Caki2 (cell line): ENCODE measurements around the gene ABCG4. TPM values are rescaled to one million over a fixed set of nuclear protein-coding genes. Genes with fewer than 3 reads are reported as not detected.
"Not testable (repeated sequence)": the region's sequence is repeated elsewhere in the genome, so short reads cannot be mapped to it uniquely, and the experiment has no call there.

Experiments used
- DNase-seq: peaks from one replicate; pipeline ENCODE4 v3.0.0-alpha.2; 2015; ENCODE audit warnings: low read depth
- in situ Hi-C: cut with HindIII; loops from 2 replicates; pipeline ENCODE4 v1.10.0; 2016; ENCODE audit warnings: low sequenced_read_pairs, low pct_unique_long_range_greater_than_20kb, mixed read lengths
- total RNA-seq: library from RNA; depleted of rRNA; stranded (reverse); fragments of >200 nt; shearing (Covaris generic); gene quantifications from 2 replicates; pipeline ENCODE4 v1.2.3, GENCODE V29; 2014; ENCODE audit warnings: low replicate concordance

Gene ABCG4
- total RNA-seq, 1 experiment from 2014 or later, result not detected

GRCh38 chr11:119168471-119169281, 19.8 kb downstream of the ABCG4 start, which contains the start of gene NLRX1:
Gene NLRX1, plus strand, starts transcription at chr11:119168725. Its CDS starts 2,679 bp downstream, at chr11:119171404.
- in situ Hi-C loops, result no loop called here
- DNase-seq, result peak; percentile 73

- in situ Hi-C loops, result no loop called here
- peak; percentile 54 for DNase-seq
Observed at GRCh38 chr11:119169282-119169719, 20.4 kb downstream of the ABCG4 start.

- no peak for DNase-seq
- in situ Hi-C loops, result no loop called here
Observed at GRCh38 chr11:119172513-119172912, 23.7 kb downstream of the ABCG4 start.

GRCh38 chr11:119173453-119173852, 24.6 kb downstream of the ABCG4 start:
- in situ Hi-C loops, result no loop called here
- no peak for DNase-seq

DNA sequence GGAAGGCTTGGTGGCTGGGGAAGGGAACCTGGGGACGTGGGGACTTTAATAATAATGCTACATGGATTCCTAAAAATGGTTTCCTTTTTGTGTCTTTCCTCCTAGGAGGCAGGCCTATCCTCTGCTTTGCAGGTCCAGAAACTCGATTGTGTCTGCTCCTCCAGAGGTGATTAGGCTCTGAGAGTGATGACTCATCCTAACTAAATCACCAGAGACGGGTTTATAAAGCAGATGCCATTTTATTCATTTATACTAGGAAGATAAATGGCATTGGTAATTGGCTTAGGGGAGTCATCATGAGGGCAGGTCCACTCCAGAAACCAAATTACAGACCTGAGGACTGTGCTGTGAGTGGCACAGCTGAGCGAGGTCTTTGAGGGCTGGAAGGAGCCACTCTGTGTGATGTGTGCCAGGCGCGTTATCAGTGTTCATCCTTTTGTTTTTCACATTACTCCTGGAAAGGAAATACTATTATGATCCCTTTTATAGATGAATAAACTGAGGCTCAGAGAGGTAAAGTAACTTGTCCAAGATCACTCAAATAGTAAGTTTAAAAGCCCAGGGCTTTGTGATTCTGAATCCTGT, 26.7 kb downstream of the ABCG4 start:
- in situ Hi-C loops, result no loop called here
- peak; percentile 14 for DNase-seq

- in situ Hi-C loops, result no loop called here
Observed at GRCh38 chr11:119178166-119178680, 29.4 kb downstream of the ABCG4 start.

DNA sequence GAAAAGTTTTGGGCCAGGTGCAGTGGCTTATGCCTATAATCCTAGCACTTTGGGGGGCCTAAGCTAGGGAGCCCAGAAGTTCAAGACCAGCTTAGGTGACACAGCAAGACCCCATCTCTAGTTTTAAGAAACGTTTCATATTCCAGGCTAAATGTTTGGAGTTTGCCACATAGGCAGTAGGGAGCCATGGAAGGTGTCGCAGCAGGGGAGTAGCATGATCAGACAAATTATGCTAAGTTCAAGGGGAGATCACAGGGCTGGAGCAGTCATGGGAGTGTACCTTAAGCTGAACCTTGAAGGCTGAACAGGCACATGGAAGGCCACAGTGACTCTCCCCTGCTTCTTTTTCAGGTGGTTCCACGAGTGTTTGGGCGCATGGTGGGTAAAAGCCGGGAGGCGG, 30.5 kb downstream of the ABCG4 start:
- in situ Hi-C loops, result no loop called here
- no peak for DNase-seq

More at GRCh38 chr11:119178166-119178680, 29.4 kb downstream of the ABCG4 start:
- no peak for DNase-seq

DNA sequence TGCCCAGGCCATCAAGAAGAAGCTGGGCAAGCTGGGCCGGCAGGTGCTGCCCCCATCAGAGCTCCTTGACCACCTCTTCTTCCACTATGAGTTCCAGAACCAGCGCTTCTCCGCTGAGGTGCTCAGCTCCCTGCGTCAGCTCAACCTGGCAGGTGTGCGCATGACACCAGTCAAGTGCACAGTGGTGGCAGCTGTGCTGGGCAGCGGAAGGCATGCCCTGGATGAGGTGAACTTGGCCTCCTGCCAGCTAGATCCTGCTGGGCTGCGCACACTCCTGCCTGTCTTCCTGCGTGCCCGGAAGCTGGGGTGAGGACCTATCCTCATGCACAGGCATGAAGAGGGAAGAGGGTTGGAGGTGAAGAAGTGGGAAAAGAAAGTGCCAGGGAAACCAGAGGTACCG, 31.1 kb downstream of the ABCG4 start:
- in situ Hi-C loops, result no loop called here
- no peak for DNase-seq

DNA sequence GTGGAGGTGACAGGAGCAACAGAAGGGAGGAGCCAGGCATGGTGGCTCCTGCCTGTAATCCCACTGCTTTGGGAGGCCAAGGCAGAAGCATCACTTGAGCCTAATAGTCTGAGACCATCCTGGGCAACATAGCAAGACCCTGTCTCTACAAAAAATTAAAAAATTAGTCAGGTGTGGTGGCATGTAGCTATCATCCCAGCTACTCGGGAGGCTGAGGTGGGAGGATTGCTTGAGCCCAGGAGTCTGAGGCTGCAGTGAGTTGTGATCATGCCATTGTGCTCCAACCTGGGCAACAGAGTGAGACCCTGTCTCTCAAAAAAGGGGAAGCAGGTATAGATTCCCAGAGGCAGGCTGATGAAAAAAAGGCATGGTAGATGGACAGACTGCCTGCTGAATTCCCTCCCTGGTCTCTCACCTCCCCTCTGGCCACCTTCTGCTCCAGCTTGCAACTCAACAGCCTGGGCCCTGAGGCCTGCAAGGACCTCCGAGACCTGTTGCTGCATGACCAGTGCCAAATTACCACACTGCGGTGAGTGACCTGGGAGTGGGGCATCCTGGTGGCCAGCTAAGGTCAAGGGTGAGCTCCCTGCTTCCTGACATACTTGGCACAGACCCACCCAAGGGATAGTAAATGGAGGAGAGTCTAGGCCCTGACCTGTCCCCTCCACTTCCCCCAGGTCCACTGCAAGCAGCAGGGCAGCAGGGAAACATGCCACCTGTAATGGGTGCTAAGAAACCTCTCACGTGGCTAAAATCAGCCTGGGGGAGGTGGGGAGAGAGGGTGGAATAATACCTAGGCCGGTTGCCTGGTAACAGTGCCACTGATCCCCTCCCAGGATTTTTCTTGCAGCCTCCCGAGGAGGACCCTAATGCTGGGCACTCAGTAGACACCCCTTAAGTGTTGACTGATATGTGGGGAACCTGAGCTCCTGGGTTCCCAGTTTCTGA, 32.2 kb downstream of the ABCG4 start:
- in situ Hi-C loops, result no loop called here

DNA sequence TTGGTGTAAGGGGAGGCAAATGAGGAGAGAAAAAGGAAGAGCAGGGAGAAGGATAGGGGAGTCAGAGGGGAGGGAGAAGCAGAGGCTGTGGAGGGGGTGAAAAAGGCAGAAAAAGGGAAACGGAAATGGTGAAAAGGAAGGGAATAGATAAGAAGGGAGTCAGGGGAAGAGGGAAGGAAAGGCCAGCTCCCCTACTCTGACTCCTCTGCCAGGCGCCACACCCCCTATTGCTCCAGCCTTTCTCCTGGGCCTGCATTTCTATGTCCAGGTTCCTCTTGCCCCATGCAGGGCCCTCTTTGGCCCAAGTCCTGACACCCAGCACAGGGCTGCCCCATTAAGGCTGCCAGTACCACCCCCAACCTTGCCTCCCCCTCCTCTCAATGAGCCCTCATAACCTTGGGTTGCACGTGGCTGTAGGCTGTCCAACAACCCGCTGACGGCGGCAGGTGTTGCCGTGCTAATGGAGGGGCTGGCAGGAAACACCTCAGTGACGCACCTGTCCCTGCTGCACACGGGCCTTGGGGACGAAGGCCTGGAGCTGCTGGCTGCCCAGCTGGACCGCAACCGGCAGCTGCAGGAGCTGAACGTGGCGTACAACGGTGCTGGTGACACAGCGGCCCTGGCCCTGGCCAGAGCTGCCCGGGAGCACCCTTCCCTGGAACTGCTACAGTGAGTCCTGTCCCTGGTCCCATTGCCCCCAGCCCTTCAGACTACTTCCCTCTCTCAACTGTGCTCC, 33.0 kb downstream of the ABCG4 start:
- in situ Hi-C loops, result no loop called here
- DNase-seq, result no peak

More for the DNA sequence above, 32.2 kb downstream of the ABCG4 start:
- no peak for DNase-seq

GRCh38 chr11:119184399-119184798, 35.5 kb downstream of the ABCG4 start:
- DNase-seq, in situ Hi-C loops: not testable (repeated sequence)

DNA sequence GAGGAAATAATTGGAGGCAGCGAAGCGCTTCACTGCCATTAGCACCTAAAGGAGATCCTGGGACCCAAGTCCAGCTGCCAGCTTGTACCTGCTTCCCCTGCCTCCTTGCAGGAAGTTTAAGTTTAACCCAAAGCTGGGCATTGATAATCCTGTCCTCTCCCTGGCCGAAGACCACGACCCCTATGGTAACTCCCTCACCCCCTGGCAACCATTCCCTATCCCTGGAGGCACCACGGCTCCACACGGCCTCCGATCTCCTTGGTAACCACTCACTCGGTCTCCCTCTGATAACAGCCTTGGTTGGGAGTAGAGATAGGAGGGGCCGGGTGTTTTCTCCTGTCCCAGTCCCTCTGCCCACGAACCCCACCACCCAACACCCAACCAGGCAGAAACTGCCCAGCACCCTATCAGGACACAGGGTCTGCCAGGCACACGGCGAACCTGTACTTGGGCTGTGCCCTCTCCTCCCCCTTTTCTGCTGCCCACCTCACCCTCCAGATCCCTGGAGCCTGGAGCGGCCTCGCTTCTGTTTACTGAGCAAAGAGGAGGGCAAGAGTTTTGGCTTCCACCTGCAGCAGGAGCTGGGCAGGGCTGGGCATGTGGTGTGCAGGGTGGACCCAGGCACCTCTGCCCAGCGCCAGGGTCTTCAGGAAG, 37.3 kb downstream of the ABCG4 start:
- in situ Hi-C loops, result no loop called here
- no peak for DNase-seq

- DNase-seq, result no peak
- in situ Hi-C loops, result no loop called here
Observed at GRCh38 chr11:119187123-119187892, 38.5 kb downstream of the ABCG4 start.

DNA sequence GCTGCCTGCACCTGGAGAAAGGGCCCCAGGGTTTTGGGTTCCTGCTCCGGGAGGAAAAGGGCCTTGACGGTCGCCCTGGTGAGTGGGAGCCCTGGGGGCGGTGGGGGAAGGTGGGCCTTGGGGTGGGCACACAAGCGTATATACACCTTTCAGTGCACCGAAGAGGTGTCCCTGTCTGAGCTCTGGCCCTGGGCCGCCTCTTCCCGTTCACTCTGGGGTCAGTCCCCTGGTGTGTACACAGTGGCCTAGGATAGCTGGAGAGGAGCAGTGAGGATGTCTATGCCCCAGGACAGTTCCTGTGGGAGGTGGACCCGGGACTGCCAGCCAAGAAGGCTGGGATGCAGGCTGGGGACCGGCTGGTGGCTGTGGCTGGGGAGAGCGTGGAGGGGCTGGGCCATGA, 39.2 kb downstream of the ABCG4 start:
- in situ Hi-C loops, result no loop called here
- DNase-seq, result no peak

DNA sequence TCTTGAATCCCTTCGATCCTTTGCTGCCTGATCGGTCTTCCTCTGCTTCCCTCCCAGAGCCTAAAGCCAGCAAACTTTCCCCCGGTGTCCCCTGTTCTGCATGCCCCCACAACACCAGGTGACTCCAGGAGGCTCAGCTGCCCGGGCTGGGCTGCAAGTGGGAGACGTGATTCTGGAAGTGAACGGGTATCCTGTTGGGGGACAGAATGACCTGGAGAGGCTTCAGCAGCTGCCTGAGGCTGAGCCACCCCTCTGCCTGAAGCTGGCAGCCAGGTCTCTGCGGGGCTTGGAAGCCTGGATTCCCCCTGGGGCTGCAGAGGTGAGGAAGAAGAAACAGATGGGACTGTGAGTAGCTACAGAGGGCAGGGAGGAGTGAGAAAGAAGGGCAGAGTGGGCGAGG, 40.0 kb downstream of the ABCG4 start:
- DNase-seq, result no peak
- in situ Hi-C loops, result no loop called here

GRCh38 chr11:119189393-119189792, 40.5 kb downstream of the ABCG4 start:
- in situ Hi-C loops, result no loop called here
- DNase-seq, result no peak

GRCh38 chr11:119190531-119190930, 41.7 kb downstream of the ABCG4 start:
- in situ Hi-C loops, result no loop called here

More at GRCh38 chr11:119190531-119190930, 41.7 kb downstream of the ABCG4 start:
- DNase-seq, result no peak
